ENCODE results near the gene REXO2. TPM values are rescaled to one million over a fixed set of nuclear protein-coding genes. Genes with fewer than 3 reads are reported as not detected.

Gene REXO2
- total and polyA plus RNA-seq, 4 donors, result 96.3 to 109 (median 104) TPM

GRCh38 chr11:114400216-114400914, 38.9 kb upstream of the REXO2 start, which contains the start of the genes C11orf71 and RBM7:
Gene C11orf71, minus strand, starts transcription at chr11:114400511. Its CDS starts 180 bp downstream, at chr11:114400331.
Gene RBM7, plus strand, starts transcription at chr11:114400666. Its CDS starts 6 bp downstream, at chr11:114400672.
- Histone ChIP-seq H3K27me3 (ENCODE audit: control insufficient read depth in 1 of 2, insufficient read depth in 2 of 2, low read length in 1 of 2) (no peaks in the 10 kb centered on the region), H3K4me3 (ENCODE audit: low read length in 2 of 2) (peak within 1 kb of the TSS; percentile 82 to 84), H3K36me3 (ENCODE audit: control insufficient read depth in 1 of 2, insufficient read depth in 2 of 2, low read length in 1 of 2) (no peaks in the 10 kb centered on the region), H3K4me1 (ENCODE audit: control insufficient read depth in 1 of 2, insufficient read depth in 2 of 2, low read length in 2 of 2) (peaks cover 1 to 4% of the 10 kb centered on the region in 2 donors), H3K9me3 (ENCODE audit: control insufficient read depth, low read length) (no peaks in the 10 kb centered on the region), H3K27ac (ENCODE audit: low read depth in 1 of 2, low read length in 2 of 2) (peak within 1 kb of the TSS; percentile 79 to 94)
- ATAC-seq (ENCODE audit: low FRiP score) (peak; percentile 98), DNase-seq (peak; percentile 99 to 100)
- 0 to 1% methylated on average over 65 of the region's 65 CpGs for WGBS, 2 donors
- intact Hi-C loops (cut with DNase I), result loop anchor here (2.0 to 10.0 kb wide), 6 partner anchors 33 to 118 kb away; partner anchors contain the start of genes REXO2 (in 2 of the 2) and NNMT (in 1 of the 2)

- Histone ChIP-seq H3K4me1 (ENCODE audit: control insufficient read depth in 1 of 2, insufficient read depth in 2 of 2, low read length in 2 of 2) (peaks cover 1 to 4% of the 10 kb centered on the region in 2 donors), H3K9me3 (ENCODE audit: control insufficient read depth, low read length) (no peaks in the 10 kb centered on the region), H3K4me3 (ENCODE audit: low read length in 2 of 2) (peak overlapping the region; percentile 82 to 84), H3K27me3 (ENCODE audit: control insufficient read depth in 1 of 2, insufficient read depth in 2 of 2, low read length in 1 of 2) (no peaks in the 10 kb centered on the region), H3K36me3 (ENCODE audit: control insufficient read depth in 1 of 2, insufficient read depth in 2 of 2, low read length in 1 of 2) (no peaks in the 10 kb centered on the region), H3K27ac (ENCODE audit: low read depth in 1 of 2, low read length in 2 of 2) (peak overlapping the region; percentile 79 to 94)
- intact Hi-C loops (cut with DNase I), result loop anchor here (2.0 to 10.0 kb wide), 6 partner anchors 34 to 119 kb away; partner anchors contain the start of genes REXO2 (in 2 of the 2) and NNMT (in 1 of the 2)
- ATAC-seq (ENCODE audit: low FRiP score) (no peak), DNase-seq (no peak)
- 0 to 1% methylated on average over 8 of the region's 8 CpGs for WGBS, 2 donors
Observed at GRCh38 chr11:114400915-114401223, 38.4 kb upstream of the REXO2 start.

- no peaks in the 10 kb centered on the region for H3K36me3 ChIP-seq (ENCODE audit: control insufficient read depth in 1 of 2, insufficient read depth in 2 of 2, low read length in 1 of 2)
- ATAC-seq (ENCODE audit: low FRiP score) (no peak), DNase-seq (no peak)
- no peaks in the 10 kb centered on the region for H3K9me3 ChIP-seq (ENCODE audit: control insufficient read depth, low read length)
- H3K4me3 ChIP-seq (ENCODE audit: low read length in 2 of 2), result peak overlapping the region; percentile 82 to 84
- peaks cover 1 to 4% of the 10 kb centered on the region in 2 donors for H3K4me1 ChIP-seq (ENCODE audit: control insufficient read depth in 1 of 2, insufficient read depth in 2 of 2, low read length in 2 of 2)
- H3K27ac ChIP-seq (ENCODE audit: low read depth in 1 of 2, low read length in 2 of 2), result no peak overlapping the region
- WGBS, 2 donors, result 1 to 2% methylated on average over 4 of the region's 4 CpGs
- H3K27me3 ChIP-seq (ENCODE audit: control insufficient read depth in 1 of 2, insufficient read depth in 2 of 2, low read length in 1 of 2), result no peaks in the 10 kb centered on the region
- intact Hi-C loops (cut with DNase I), result loop anchor here (2.0 to 10.0 kb wide), 6 partner anchors 34 to 119 kb away; partner anchors contain the start of genes REXO2 (in 2 of the 2) and NNMT (in 1 of the 2)
Observed at GRCh38 chr11:114401311-114401710, 38.0 kb upstream of the REXO2 start.

- WGBS, 2 donors, result 96 to 99% methylated on average over 4 of the region's 4 CpGs
- Histone ChIP-seq H3K4me1 (ENCODE audit: control insufficient read depth in 1 of 2, insufficient read depth in 2 of 2, low read length in 2 of 2) (no peaks in the 10 kb centered on the region), H3K27me3 (ENCODE audit: control insufficient read depth in 1 of 2, insufficient read depth in 2 of 2, low read length in 1 of 2) (no peaks in the 10 kb centered on the region), H3K27ac (ENCODE audit: low read depth in 1 of 2, low read length in 2 of 2) (no peak overlapping the region), H3K9me3 (ENCODE audit: control insufficient read depth, low read length) (no peaks in the 10 kb centered on the region), H3K4me3 (ENCODE audit: low read length in 2 of 2) (no peak overlapping the region), H3K36me3 (ENCODE audit: control insufficient read depth in 1 of 2, insufficient read depth in 2 of 2, low read length in 1 of 2) (peaks cover 0 to 3% of the 10 kb centered on the region in 2 donors)
- intact Hi-C loops (cut with DNase I), result no loop called here
- DNase-seq (no peak), ATAC-seq (ENCODE audit: low FRiP score) (no peak)
Observed at GRCh38 chr11:114412946-114413345, 26.3 kb upstream of the REXO2 start.

GRCh38 chr11:114413958-114414357, 25.3 kb upstream of the REXO2 start:
- Histone ChIP-seq H3K27me3 (ENCODE audit: control insufficient read depth in 1 of 2, insufficient read depth in 2 of 2, low read length in 1 of 2) (no peaks in the 10 kb centered on the region), H3K4me1 (ENCODE audit: control insufficient read depth in 1 of 2, insufficient read depth in 2 of 2, low read length in 2 of 2) (no peaks in the 10 kb centered on the region), H3K27ac (ENCODE audit: low read depth in 1 of 2, low read length in 2 of 2) (no peak overlapping the region), H3K4me3 (ENCODE audit: low read length in 2 of 2) (no peak overlapping the region), H3K36me3 (ENCODE audit: control insufficient read depth in 1 of 2, insufficient read depth in 2 of 2, low read length in 1 of 2) (peaks cover 0 to 3% of the 10 kb centered on the region in 2 donors), H3K9me3 (ENCODE audit: control insufficient read depth, low read length) (no peaks in the 10 kb centered on the region)
- DNase-seq (no peak), ATAC-seq (ENCODE audit: low FRiP score) (no peak)
- WGBS, 2 donors, result 86 to 92% methylated on average over 10 of the region's 10 CpGs
- intact Hi-C loops (cut with DNase I), result no loop called here

- H3K9me3 ChIP-seq (ENCODE audit: control insufficient read depth, low read length), result no peaks in the 10 kb centered on the region
- ATAC-seq (ENCODE audit: low FRiP score), result peak; percentile 26
- H3K27ac ChIP-seq (ENCODE audit: low read depth in 1 of 2, low read length in 2 of 2), result no peak overlapping the region
- no peaks in the 10 kb centered on the region for H3K4me1 ChIP-seq (ENCODE audit: control insufficient read depth in 1 of 2, insufficient read depth in 2 of 2, low read length in 2 of 2)
- DNase-seq, result no peak
- no peaks in the 10 kb centered on the region for H3K27me3 ChIP-seq (ENCODE audit: control insufficient read depth in 1 of 2, insufficient read depth in 2 of 2, low read length in 1 of 2)
- H3K4me3 ChIP-seq (ENCODE audit: low read length in 2 of 2), result no peak overlapping the region
- H3K36me3 ChIP-seq (ENCODE audit: control insufficient read depth in 1 of 2, insufficient read depth in 2 of 2, low read length in 1 of 2), result peaks cover 0 to 3% of the 10 kb centered on the region in 2 donors
- intact Hi-C loops (cut with DNase I), result no loop called here
Observed at GRCh38 chr11:114416441-114416961, 22.8 kb upstream of the REXO2 start.

GRCh38 chr11:114426280-114426679, 13.0 kb upstream of the REXO2 start:
- Histone ChIP-seq H3K4me3 (ENCODE audit: low read length in 2 of 2) (no peak overlapping the region), H3K27me3 (ENCODE audit: control insufficient read depth in 1 of 2, insufficient read depth in 2 of 2, low read length in 1 of 2) (no peaks in the 10 kb centered on the region), H3K36me3 (ENCODE audit: control insufficient read depth in 1 of 2, insufficient read depth in 2 of 2, low read length in 1 of 2) (no peaks in the 10 kb centered on the region), H3K4me1 (ENCODE audit: control insufficient read depth in 1 of 2, insufficient read depth in 2 of 2, low read length in 2 of 2) (no peaks in the 10 kb centered on the region), H3K9me3 (ENCODE audit: control insufficient read depth, low read length) (no peaks in the 10 kb centered on the region), H3K27ac (ENCODE audit: low read depth in 1 of 2, low read length in 2 of 2) (no peak overlapping the region)
- ATAC-seq (ENCODE audit: low FRiP score), result no peak
- intact Hi-C loops (cut with DNase I), result no loop called here
- DNase-seq, result no peak
- WGBS, 2 donors, result 92 to 95% methylated on average over 4 of the region's 4 CpGs

GRCh38 chr11:114430290-114430689, 9.0 kb upstream of the REXO2 start:
- Histone ChIP-seq H3K9me3 (ENCODE audit: control insufficient read depth, low read length) (no peaks in the 10 kb centered on the region), H3K36me3 (ENCODE audit: control insufficient read depth in 1 of 2, insufficient read depth in 2 of 2, low read length in 1 of 2) (no peaks in the 10 kb centered on the region), H3K27me3 (ENCODE audit: control insufficient read depth in 1 of 2, insufficient read depth in 2 of 2, low read length in 1 of 2) (no peaks in the 10 kb centered on the region), H3K27ac (ENCODE audit: low read depth in 1 of 2, low read length in 2 of 2) (no peak overlapping the region), H3K4me1 (ENCODE audit: control insufficient read depth in 1 of 2, insufficient read depth in 2 of 2, low read length in 2 of 2) (no peaks in the 10 kb centered on the region), H3K4me3 (ENCODE audit: low read length in 2 of 2) (no peak overlapping the region)
- ATAC-seq (ENCODE audit: low FRiP score), result no peak
- no peak for DNase-seq
- intact Hi-C loops (cut with DNase I), result loop anchor here in 1 of 2 donors (10.0 kb wide), 1 partner anchor 145 kb away; no protein-coding TSS in a partner anchor

GRCh38 chr11:114432893-114433292, 6.4 kb upstream of the REXO2 start:
- Histone ChIP-seq H3K36me3 (ENCODE audit: control insufficient read depth in 1 of 2, insufficient read depth in 2 of 2, low read length in 1 of 2) (no peaks in the 10 kb centered on the region), H3K4me3 (ENCODE audit: low read length in 2 of 2) (no peak overlapping the region), H3K4me1 (ENCODE audit: control insufficient read depth in 1 of 2, insufficient read depth in 2 of 2, low read length in 2 of 2) (no peaks in the 10 kb centered on the region), H3K27me3 (ENCODE audit: control insufficient read depth in 1 of 2, insufficient read depth in 2 of 2, low read length in 1 of 2) (no peaks in the 10 kb centered on the region), H3K9me3 (ENCODE audit: control insufficient read depth, low read length) (no peaks in the 10 kb centered on the region), H3K27ac (ENCODE audit: low read depth in 1 of 2, low read length in 2 of 2) (no peak overlapping the region)
- DNase-seq (no peak), ATAC-seq (ENCODE audit: low FRiP score) (no peak)
- intact Hi-C loops (cut with DNase I), result loop anchor here in 1 of 2 donors (10.0 kb wide), 1 partner anchor 148 kb away; no protein-coding TSS in a partner anchor
- WGBS, 2 donors, result 90 to 91% methylated on average over 3 of the region's 3 CpGs

Measured in aorta (tissue), 5 donors.